NCI-H1105 (cell line): ENCODE results near the gene WDR19.

Source experiments
- DNase-seq: peaks from one replicate; lab custom pipeline; 2025; lab: John Stamatoyannopoulos, UW

The WDR19 gene

DNA sequence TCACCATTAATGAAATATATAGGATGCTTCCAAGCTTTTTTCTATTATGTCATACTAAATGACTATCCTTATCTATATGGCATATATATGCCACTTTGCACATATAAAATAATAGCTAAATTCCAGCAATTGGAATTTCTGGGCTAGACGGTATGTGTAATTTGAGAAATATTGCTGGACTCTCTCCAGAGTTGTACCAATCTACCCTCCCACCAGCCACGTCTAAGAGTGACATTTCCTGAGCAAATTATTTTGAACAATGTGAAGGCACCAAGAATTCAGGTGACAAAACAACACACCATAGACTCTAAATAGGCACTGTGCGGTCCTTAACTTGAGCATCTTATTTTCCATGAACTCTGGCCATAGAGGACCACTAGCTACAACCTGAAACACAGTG lies 121.5 kb downstream of the WDR19 start:
- no peak for DNase-seq

DNA sequence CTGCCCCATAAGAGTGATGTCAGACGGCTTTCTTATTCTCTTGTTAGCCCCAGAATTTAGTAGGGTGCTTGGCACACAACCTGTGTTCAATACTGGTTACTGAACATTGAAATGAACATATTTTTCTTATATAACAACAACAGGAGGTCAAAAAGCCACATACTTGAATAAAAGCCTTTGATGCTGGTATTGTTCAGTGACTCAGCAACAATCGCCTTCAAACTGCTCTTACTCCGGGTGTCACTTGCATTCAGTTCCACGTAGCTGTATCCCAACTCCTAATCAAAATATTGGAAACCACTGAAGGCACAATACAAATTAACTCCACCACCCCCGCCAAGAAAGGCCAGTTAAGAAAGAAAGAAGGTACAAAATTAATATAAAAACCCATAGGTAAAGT lies 122.3 kb downstream of the WDR19 start:
- DNase-seq: no peak

- DNase-seq: no peak
These were observed 123.8 kb downstream of the WDR19 start for GRCh38 chr4:39305912-39306677.

DNA sequence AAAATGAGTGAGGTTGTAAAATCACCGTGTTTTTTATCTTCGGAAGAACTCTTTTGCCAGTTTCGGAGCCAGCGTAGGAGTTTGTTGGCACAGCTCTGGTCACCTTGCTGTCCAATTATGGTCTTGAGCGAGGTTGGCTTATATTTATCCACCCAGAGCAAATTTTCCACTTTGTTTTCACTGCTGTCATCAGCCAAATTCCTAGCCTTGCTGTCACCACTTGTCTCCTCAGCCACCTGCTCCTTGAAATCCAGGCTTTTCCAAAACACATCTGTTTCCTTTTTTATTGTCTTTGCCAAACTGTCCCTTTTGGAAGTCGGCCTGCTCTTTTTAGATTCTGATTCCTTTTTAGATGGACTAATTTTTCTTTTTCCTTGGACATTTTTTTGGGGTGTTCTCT lies 126.3 kb downstream of the WDR19 start:
- peak; percentile 4 for DNase-seq

DNA sequence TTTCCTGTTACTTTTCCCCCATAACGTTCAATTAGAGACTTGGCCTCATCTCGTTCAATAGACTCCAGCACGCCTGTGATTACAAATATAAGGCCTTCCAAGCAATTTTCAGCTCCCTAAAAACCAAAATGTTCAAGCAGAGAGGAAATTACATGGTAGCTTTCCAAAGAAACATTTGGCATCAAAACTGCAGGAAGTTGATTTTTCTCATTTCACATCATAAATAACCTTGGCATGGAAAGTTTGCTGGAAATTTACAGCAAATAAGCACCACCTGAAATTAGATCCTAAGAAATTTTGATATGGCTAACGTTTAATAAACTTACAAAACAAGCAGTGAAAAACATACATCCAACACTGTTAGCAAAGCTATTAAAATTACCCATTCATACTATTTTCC lies 130.5 kb downstream of the WDR19 start:
- DNase-seq: no peak

DNA sequence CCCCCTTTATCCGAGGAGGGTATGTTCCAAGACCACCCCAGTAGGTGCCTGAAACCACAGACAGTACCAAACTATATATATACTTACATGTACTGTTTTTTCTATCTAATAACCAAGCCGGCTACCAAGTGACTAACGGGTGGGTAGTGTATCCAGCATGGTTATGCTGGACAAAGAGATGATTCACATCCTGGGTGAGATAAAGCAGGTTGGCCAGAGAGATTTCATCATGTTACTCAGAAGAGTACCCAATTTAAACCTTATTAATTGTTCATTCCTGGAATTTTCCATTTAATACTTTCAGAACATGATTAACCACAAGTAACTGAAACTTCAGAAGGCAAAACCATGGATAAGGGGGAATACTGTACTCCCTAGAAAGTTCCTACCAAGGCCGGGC lies 137.3 kb downstream of the WDR19 start:
- no peak for DNase-seq

- DNase-seq: no peak
These were observed 138.2 kb downstream of the WDR19 start for GRCh38 chr4:39320381-39321115.

- no peak for DNase-seq
These were observed 141.5 kb downstream of the WDR19 start for GRCh38 chr4:39323821-39324220.

GRCh38 chr4:39324446-39324845 lies 142.1 kb downstream of the WDR19 start:
- no peak for DNase-seq

GRCh38 chr4:39324897-39325613 lies 142.7 kb downstream of the WDR19 start:
- DNase-seq: no peak

GRCh38 chr4:39326468-39326977 lies 144.2 kb downstream of the WDR19 start:
- DNase-seq: no peak

- no peak for DNase-seq
These were observed 148.0 kb downstream of the WDR19 start for GRCh38 chr4:39330353-39330752.

GRCh38 chr4:39331191-39331590 lies 148.9 kb downstream of the WDR19 start:
- DNase-seq: no peak
